ENCODE data around the gene BDH1. TPM values are rescaled to one million over a fixed set of nuclear protein-coding genes. Genes with fewer than 3 reads are reported as not detected.
A peak's percentile ranks its signal among the peaks of the same experiment; 100 is the strongest.

Gene BDH1
- total and polyA plus RNA-seq, 2 of the 13 experiments (the other 11 are each of a cell fraction or from before 2014, with no cell fraction given): 21.2 to 71.9 TPM

GRCh38 chr3:197468866-197469382 is 86.8 kb downstream of the BDH1 start (continued):
- TF ChIP-seq EP300 (IDR thresholded peaks at IDR 0.05; ENCODE audit: low read depth in 2 of 2, low read length in 2 of 2) (no peak), EP300 (CRISPR knock-in tag; IDR thresholded peaks at IDR 0.05; ENCODE audit: borderline replicate concordance) (peak; percentile 19; the same call in 1 of the 2 replicates), ZNF12 (CRISPR knock-in tag; IDR thresholded peaks at IDR 0.05) (no peak; the same call in 1 of the 2 replicates), ZNF547 (CRISPR knock-in tag; IDR thresholded peaks at IDR 0.05) (0 out of 2 replicates have a peak, but pooled peaks have one; percentile 55), ZNF407 (CRISPR knock-in tag; IDR thresholded peaks at IDR 0.05; ENCODE audit: not compliant biosample characterization) (peak; percentile 58), BORCS8-MEF2B (CRISPR knock-in tag; IDR thresholded peaks at IDR 0.05) (peak; percentile 51; the same call in 1 of the 2 replicates), HNF1A (IDR thresholded peaks at IDR 0.05; ENCODE audit: low read depth) (peak; percentile 66; the same call in 1 of the 2 replicates), HNF1A (CRISPR knock-in tag; IDR thresholded peaks at IDR 0.05; ENCODE audit: borderline replicate concordance) (peak; percentile 74; the same call in 1 of the 2 replicates), ZNF564 (CRISPR knock-in tag; IDR thresholded peaks at IDR 0.05) (0 out of 2 replicates have a peak, but pooled peaks have one; percentile 16), HNF4A (CRISPR knock-in tag; IDR thresholded peaks at IDR 0.05) (peak; percentile 70), THRA (CRISPR knock-in tag; IDR thresholded peaks at IDR 0.05; ENCODE audit: borderline replicate concordance) (0 out of 2 replicates have a peak, but pooled peaks have one; percentile 55), TMF1 (CRISPR knock-in tag; IDR thresholded peaks at IDR 0.05; ENCODE audit: low read depth) (no peak), REPIN1 (CRISPR knock-in tag; IDR thresholded peaks at IDR 0.05; ENCODE audit: borderline replicate concordance, low read depth) (0 out of 2 replicates have a peak, but pooled peaks have one; percentile 22), FOXK1 (CRISPR knock-in tag; IDR thresholded peaks at IDR 0.05; ENCODE audit: borderline replicate concordance, low read depth) (no peak), ZSCAN22 (CRISPR knock-in tag; IDR thresholded peaks at IDR 0.05) (0 out of 2 replicates have a peak, but pooled peaks have one; percentile 51)
